M059J (cell line): ENCODE results near the gene AXIN2. TPM values are rescaled to one million over a fixed set of nuclear protein-coding genes. Genes with fewer than 3 reads are reported as not detected.
A peak's percentile ranks its signal among the peaks of the same experiment; 100 is the strongest.
"Not testable (repeated sequence)": the region's sequence is repeated elsewhere in the genome, so short reads cannot be mapped to it uniquely, and the experiment has no call there.

Experiments used
- DNase-seq: peaks from one replicate; pipeline ENCODE4 v3.0.0-alpha.2; 2012; ENCODE audit warnings: low read depth
- total RNA-seq: library from RNA; depleted of rRNA; stranded (reverse); fragments of >200 nt; shearing (Covaris generic); gene quantifications from 2 replicates; pipeline ENCODE4 v1.2.3, GENCODE V29; 2014

Gene AXIN2
- total RNA-seq, 1 experiment from 2014 or later = 3.3 TPM

DNA sequence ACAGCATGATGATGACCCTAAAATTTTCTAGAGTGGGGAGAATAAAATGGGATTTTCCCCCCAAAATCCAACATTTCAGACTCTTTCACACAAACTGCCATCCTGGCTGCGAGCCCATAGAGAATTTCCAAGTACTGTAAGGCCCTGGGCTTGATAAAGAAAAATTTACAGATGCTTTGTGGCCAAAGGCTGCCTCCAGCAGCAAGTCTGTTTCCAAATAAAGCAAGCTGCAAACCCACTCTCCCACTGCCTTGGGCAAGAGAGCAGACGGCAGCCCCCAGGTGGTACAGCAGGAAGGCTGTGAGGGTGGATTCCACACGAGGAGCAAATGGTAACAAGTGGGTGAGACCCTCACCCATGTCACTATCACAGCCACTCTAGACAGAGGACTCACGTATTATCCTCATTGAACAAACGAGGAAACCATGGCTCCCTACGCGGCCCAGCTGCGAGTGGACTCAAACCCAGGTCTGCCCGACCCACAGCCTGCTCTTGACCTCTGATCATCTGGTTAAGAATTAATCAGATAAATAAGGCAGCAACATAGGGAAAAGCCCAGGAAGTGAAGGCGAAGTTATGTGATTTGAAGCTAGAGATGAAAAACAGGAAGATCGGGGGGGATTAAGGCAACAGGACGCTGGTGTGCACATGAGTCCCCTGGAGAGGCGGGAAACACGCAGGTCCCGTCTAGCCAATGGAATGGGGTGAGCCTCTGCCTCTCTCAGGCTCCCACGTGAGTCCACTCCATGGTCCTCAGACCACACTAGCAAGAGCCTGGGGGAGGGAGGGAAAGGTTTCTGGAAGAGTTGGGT is 37.4 kb downstream of the AXIN2 start:
- DNase-seq = no peak

DNA sequence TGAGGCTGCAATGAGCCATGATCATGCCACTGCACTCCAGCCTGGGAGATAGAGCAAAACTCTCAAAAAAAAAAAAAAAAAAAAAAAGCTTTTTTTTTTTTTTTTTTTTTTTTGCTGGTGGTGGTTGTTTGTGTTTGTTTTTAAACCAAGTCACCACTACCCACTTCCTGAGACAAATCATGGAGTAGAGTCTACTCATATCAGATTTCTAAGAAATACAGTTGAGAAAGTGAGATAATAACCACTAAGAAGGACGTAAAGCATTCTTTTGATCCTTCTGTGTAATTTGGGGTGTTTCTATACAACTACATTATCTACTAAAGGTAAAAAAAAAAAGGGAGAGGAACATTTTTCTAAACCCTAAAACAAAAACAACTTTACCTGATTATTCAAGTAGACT is 38.0 kb downstream of the AXIN2 start:
- DNase-seq = peak; percentile 57

DNA sequence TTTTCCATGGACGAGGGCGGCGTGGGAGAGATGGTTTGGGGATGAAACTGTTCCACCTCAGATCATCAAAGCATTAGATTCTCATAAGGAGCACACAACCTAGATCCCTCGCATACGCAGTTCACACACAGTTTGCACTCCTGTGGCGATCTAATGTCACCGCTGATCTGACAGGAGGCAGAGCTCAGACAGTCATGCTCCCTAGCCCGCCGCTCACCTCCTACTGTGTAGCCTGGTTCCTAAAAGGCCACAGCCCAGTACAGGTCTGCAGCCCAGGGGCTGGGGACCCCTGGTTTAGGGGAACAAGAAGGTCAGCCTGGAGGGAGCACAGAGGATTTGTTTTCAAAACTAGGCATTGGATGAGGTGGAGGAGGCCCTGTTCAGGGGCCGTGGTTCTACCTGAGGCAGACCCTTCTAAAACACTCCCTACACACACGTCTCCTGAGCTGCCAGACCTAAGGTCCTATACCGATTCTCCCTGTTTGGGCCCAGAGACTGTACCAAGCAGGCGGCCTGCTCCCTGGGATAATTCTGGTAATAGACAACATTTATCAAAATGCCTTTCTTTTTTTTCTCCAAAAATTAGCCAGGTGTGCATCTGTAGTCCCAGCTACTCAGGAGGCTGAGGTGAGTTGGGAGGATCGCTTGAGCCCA is 38.6 kb downstream of the AXIN2 start:
- no peak for DNase-seq

DNA sequence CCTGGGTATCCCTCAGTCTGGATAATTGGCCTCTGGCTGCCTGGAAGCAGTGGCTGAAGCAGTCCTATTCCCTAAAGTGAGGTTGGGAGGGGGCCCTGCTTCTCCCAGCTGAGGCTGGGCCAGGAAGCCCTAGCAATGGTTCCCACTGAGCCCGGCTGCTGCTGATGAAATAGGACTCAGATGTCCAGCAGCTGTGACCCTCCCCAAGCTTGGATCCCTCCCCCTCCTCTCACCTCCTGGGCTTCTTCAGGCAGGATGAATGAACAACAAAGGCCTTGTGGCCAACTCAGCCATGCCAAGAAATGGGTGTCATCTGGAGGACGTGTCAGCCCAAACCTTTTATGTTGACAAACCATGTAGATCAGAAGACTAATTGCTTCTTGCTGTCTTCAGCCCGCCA is 42.0 kb downstream of the AXIN2 start:
- no peak for DNase-seq

DNA sequence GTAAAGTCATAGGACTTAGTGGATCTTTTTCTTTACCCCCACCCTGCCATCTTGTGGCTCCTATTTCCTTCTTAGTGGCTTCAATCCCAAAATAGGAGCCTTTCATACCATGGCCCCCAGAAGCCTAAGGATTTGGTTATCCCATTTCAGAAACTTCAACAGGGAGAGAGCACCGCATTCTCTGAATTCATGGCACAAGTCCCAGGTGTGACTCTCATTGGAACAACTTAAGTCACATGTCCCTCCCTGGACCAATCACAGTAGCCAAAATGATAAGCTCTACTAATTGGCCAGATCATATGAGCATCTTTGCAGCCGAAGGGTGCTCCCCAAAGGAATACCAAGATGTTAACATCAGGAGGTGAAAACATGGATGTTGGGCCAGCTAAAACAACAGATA is 43.2 kb downstream of the AXIN2 start:
- peak; percentile 38 for DNase-seq

DNA sequence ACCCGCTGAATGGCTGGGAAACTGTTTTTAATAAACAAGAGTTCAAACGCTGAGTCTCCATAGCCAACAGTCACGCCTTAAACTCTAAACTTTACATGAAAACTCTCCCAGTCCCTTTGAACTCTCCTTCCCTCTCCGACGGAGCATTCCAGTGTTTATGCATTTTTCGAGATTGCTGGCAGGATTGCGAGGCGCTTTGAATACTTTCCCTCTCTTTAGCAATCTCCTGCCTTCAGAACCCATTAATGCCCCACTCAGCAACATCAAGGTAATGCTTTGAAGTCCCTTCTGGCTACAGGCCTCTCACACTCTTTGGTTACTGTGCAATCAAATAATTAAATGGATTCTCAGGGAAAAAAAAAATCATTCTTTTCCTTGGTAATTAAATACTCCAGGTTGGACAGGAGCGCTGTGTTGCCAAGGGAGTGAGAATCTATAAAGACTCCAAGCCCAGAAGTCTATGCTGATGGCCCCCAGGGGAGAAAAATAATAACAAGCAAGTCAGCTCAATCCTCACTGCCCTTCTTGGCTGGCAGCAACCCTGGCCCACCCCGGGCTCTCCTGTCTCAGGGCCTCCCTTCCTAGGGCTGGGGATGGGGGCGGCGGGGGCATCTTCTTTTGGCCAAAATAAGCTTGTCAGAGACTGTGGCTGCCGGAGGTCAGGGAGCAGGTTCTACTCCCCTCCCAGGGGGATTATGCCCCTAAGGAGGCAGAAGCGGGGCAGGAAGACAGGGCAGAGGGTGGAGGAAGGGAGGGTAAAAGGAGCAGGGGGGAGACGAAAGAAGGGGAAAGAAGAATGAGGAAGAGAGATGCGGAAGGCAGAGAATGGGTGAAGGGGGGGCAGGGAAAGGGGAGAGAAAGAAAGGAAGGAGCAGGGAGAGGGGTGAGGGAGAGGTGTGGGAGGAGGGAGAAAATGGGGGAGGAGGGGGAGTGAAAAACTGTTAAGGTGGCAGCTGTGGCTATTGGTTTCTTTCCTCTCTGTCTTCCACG is 45.2 kb downstream of the AXIN2 start:
- peak; percentile 18 for DNase-seq

DNA sequence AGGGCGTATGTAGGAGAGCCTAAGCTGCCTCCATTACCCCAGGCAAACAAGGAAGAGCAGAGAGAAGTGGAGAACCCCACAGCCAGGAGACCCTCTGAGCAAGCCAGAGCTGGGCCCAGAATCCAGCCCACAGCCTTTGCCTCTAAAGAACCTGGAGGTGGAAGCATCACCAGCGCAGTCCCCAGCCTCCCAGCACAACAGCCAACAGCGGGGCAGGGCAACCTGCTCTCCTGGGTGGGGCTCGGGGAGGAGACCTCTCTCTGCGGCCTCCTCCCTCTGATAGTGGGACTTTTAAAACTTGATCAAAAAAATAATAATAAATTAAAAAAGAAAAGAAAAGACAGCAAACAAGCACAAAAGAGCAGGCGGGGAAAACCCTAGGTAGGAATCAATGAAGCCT is 45.9 kb downstream of the AXIN2 start:
- DNase-seq = no peak

DNA sequence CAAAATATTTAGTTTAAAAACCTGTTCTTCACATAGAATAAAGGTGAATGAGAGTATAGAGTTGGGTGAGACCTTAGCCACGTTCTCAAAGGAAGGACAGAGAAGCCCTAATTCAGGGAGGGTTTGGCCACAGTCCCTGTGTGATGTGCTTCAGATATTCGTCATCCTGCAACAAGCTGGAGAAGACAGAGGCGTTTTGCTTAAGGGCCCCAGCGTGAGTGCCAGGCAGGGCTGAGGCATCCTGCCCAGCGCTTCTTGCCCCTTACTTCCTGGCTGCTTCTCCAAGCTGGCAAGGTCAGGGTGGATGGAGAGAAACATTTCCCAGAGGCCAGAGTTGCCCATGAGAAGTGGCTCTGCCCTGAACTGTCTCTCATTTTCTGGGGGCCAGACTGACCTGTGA is 46.9 kb downstream of the AXIN2 start:
- DNase-seq = peak; percentile 70

DNA sequence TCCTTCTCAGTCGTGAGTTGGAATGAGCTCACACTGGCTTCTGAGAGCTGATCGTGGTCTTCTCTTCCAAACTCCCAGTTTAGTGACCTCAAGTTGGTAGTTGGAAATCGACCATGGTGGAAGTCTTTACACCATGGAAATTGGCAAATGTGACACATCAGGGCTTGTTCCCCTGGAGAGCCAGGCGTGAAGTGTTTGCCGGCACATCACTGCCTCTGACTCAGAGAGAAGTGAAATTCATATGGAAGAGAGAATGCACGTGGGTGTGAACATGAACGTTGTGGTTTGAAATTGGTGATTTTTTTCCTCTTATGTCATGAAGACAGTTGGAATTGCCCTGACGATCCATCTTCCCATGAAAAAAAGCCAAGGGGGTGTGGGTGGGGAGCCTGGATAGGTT is 47.4 kb downstream of the AXIN2 start:
- DNase-seq = peak; percentile 64

DNA sequence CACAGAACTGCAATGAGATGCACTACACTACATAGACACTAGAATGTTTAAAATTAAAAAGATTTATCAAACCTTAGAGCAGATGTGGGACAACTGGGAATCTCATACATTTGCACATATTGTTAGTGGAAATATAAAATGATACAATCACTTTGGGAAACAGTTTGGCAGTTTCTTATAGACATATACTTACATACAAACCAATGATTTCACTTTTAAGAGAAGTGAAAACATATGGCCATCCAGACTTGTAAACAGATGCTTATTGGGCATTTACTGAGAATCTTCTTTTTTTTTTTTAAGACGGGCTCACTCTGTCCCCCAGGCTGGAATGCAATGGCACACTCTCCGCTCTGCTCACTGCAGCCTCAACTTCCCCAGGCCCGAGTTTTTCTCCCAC is 50.1 kb downstream of the AXIN2 start:
- no peak for DNase-seq

DNA sequence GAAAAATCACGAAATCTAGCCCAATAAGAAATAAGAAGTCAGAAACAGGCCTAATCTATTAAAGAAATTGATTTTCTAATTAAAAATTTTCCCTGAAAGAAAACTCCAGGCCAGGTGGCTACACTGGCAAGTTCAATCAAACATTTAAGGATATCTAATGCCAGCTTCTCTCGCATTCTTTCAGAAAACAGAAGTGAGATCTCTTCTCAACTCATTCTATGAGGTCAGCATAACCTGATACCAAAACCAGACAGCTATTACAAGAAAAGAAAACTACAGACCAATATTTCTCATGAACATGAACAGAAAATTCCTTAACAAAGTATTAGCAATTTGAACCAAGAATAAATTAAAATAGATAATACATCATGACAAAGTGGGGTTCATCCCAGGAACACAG is 52.4 kb downstream of the AXIN2 start:
- DNase-seq = no peak

DNA sequence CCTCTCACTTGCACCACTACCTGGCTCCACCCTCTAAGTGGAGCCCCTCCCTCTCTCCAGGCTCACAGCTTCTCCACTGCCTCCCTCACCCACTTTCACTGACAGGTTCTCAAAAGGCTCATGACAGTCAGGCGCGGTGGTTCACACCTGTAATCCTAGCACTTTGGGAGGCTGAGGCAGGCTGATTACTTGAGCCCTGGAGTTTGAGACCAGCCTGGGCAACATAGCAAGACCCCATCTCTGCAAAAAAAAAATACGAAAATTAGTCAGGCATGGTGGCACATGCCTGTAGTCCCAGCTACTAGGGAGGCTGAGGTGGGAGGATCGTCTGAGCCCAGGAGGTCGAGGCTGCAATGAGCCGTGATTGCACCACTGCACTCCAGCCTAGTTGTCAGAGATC is 56.8 kb downstream of the AXIN2 start:
- DNase-seq = not testable (repeated sequence)

DNA sequence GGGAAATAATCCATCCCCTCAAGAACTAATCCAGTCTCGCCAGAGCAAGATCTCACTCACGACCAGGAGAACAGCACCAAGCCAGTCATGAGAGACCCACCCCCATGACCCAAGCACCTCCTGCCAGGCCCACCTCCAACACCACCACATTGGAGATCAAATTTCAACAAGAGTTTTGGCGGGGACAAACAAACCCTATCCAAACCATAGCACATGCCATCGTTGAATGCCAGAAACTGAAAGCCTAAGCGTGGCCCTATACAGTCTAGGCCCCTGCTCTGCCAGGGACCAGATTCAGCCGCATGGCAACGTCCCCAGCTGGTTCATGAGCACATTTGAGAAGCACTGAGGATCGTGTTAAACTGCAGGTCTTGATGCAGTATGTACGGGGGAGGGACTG is 57.3 kb downstream of the AXIN2 start:
- DNase-seq = no peak

DNA sequence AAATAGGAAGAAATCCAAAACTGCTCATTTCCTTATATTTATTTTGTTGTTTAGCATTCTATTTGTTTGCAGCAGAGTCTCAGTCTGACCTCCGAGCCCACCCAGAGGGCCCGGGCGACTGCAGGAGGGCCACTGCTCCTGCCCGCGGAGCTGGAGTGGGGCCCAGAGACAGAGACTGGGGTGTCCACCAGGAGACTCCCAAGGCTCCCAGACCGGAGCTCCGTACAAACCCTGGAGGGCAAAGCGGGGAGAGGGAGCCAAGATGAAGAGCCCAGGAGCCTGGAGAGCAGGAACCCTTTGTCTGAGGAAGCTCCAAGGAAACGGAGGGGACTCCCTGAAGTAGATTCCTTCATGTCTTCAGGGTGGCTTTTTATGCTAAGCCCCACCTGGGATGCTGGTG is 57.9 kb downstream of the AXIN2 start:
- DNase-seq = no peak

DNA sequence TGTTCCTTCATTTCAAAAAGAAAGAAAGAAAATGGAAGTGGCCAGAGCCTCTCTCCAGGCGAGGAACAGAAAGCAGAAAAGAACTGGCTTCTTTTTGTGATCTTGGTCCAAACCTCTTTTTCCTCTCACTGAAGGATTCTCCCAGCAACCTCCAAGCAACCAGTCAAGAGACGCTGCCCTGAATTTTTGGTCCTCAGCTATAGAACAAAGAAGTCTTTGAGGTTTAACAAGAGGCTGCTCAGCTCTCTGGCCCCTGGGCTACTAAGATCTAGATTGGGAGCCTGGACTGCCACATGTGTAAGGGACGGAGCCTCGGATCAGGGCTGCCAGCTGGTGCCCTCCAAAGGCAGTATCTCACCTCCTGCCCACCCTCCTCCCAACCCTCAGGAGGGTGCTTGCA is 62.6 kb downstream of the AXIN2 start:
- no peak for DNase-seq

DNA sequence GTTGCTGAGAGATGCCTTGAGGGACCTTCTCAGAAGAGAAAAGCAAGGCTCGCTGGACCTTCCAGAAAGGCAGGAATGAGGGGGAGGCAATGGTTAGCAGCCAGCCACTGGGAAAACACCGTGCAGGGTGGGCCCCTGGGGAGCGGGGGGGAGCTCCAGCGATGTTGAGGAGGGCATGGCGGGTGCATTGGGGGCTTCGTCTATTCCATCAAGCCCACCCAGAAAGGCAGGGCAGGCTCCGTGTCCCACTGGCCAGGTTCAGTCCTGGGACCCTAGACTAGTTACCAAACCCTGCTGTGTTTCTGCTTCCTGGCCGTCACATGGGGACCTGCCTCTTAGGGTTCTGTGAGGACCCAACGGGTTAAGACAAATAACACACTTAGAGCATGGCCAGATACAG is 64.6 kb downstream of the AXIN2 start:
- DNase-seq = no peak

DNA sequence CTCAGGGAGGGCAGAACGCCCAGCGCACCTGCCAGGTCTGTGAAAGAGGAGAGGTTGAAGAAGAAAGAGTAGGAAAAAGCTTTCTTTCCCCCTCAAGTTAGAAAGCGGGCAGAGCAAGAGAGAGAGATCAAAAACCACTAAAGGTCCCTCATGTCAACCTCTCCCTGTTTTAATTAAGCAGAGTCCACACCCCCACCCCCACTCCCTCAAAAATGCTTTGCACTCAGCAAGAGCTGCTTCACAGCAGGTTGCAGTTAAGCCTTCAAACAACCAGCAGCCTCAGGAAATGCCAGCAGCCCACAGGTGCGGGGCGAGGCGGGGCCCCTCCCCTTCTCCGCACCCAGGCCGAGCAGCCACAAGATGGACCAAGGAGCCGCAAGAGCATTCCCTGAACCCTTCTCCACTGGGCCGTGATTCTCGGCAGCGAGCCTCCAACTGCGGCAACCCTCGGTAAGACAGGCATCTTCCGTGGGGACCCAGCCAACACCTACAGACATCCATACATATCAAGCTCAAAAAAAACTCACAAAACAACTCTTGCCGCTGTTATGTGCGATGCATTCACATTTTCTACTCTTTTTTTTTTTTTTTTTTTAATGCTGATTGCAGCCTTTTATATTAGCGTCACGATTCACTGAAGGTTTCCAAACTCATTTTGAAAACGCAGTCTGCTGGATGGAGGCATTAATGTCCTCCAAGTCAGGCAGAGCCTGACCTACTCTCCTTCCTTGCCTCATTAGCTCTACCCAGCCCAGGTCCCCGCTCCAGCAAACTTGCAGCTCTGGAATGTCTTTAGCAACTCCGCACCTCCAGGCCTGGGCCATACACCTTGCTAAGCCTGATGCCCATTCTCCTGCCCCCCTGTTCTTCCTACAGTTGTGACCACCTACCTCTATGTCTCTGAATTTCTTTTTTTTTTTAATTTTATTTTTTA is 66.1 kb downstream of the AXIN2 start:
- no peak for DNase-seq

DNA sequence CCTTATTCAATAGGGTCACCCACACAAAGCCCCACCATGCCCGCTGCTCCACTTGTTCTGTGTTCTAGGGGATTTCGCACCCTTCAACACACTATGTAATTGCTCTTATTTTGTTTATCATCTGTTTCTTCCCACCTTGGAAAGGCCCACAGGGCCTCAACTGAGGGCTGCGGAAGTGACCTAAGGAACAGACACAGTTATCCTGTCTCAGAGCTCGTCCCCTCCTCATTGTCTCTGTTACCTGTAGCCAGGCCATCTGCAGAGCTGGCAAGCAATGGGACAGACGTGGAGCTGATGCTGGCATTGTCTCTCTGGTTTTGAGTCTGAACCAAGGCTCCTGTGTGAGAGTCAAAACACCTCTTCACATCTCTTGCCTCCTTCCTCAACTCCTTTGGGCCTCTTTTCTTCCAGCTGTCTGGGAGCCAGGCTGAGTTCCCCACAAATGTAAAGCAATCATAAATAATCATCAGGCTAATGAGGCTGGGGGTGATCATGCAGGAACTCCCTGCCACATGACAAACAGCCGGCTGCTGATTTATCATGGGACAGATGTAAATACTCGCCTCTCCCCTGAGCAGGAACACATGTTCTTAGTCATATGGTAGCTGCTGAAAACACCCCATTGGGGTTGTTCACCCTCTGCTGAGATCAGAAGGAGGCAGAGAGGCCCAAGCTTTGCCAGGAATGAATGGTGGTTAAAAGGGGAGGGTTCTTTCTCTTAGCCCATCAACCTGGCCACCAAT is 71.9 kb downstream of the AXIN2 start:
- DNase-seq = no peak

DNA sequence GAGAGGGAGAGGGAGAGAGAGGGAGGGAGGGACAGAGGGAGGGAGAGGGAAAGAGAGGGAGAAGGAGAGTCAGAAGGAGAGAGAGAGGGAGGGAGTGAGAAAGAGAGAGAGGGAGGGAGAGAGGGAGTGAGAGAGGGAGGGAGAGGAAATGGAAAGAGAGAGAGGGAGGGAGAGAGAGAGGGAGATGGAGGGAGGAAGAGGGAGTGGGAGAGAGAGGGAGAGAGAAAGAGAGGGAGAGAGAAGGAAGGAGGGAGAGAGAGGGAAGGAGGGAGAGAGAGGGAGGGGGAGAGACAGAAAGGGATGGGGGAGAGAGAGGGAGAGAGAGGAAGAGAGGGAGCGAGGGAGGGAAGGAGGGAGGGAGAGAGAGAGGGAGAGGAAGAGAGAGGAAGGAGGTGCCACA is 72.8 kb downstream of the AXIN2 start:
- no peak for DNase-seq

DNA sequence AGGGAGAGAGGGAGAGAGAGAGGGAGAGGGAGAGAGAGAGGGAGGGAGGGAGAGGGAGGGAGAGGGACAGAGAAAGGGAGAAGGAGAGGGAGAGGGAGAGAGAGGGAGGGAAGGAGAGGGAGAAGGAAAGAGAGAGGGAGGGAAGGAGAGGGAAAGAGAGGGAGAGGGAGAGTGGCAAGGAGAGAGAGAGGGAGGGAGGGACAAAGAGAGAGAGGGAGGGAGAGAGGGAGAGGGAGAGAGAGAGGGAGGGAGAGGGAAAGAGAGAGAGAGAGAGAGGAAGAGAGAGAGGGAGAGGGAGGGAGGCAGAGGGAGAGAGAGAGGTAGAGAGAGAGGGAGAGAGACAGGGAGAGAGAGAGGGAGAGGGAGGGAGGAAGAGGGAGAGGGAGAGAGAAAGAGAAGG is 73.5 kb downstream of the AXIN2 start:
- DNase-seq = no peak

DNA sequence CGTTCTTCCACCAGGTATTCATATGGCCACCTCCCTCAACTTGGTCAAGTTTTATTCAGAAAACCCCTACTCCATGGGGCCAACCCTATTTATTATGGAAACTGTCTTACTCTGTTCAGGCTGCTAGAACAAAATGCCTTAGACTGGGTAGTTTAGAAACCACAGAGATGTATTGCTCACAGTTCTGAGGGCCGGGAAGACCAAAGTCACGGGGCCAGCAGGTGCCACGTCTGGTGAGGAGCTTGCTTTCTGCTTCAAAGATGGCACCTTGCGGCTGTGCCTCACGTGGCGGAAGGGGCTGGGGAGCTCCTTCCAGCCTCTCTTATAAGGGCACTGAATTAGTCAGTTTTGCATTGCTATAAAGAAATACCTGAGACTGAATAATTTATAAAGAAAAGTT is 74.3 kb downstream of the AXIN2 start:
- DNase-seq = no peak
